COLO668 (cell line): ENCODE measurements around the gene DMKN.
"Not testable (repeated sequence)": the region's sequence is repeated elsewhere in the genome, so short reads cannot be mapped to it uniquely, and the experiment has no call there.

ENCODE experiments used
- DNase-seq: peaks from one replicate; lab custom pipeline; 2025; ENCODE audit not compliant: unreplicated experiment; lab: John Stamatoyannopoulos, UW

The DMKN gene

GRCh38 chr19:35468637-35469036 lies 44.8 kb downstream of the DMKN start:
- DNase-seq: peak; percentile 58

- no peak for DNase-seq
Measured at GRCh38 chr19:35466259-35466658, 47.2 kb downstream of the DMKN start.

GRCh38 chr19:35462956-35463355 lies 50.5 kb downstream of the DMKN start:
- not testable (repeated sequence) for DNase-seq

GRCh38 chr19:35462476-35462953 lies 50.9 kb downstream of the DMKN start:
- no peak for DNase-seq

- DNase-seq: not testable (repeated sequence)
Measured at GRCh38 chr19:35461788-35462187, 51.7 kb downstream of the DMKN start.

GRCh38 chr19:35461060-35461459 lies 52.4 kb downstream of the DMKN start:
- DNase-seq: no peak

- no peak for DNase-seq
Measured at GRCh38 chr19:35460608-35461007, 52.8 kb downstream of the DMKN start.

GRCh38 chr19:35459414-35460082 lies 53.9 kb downstream of the DMKN start:
- DNase-seq: no peak

GRCh38 chr19:35458731-35459391 lies 54.6 kb downstream of the DMKN start:
- peak; percentile 74 for DNase-seq

GRCh38 chr19:35458192-35458591 lies 55.3 kb downstream of the DMKN start:
- no peak for DNase-seq

- no peak for DNase-seq
Measured at GRCh38 chr19:35457173-35457572, 56.3 kb downstream of the DMKN start.

- DNase-seq: no peak
Measured at GRCh38 chr19:35455616-35456201, 57.7 kb downstream of the DMKN start.

GRCh38 chr19:35454663-35455062 lies 58.8 kb downstream of the DMKN start:
- DNase-seq: peak; percentile 18

GRCh38 chr19:35451338-35452096 lies 61.9 kb downstream of the DMKN start:
- DNase-seq: no peak

GRCh38 chr19:35449359-35450043 lies 63.9 kb downstream of the DMKN start:
- peak; percentile 86 for DNase-seq

GRCh38 chr19:35447606-35448469 lies 65.6 kb downstream of the DMKN start, which contains the start of gene FFAR2:
Gene FFAR2 (plus strand): TSS chr19:35448257. CDS start chr19:35449715, 1,458 bp downstream.
- DNase-seq: no peak
